Measurements from ENCODE around the gene RIMBP2.
"Not testable (repeated sequence)": the region's sequence is repeated elsewhere in the genome, so short reads cannot be mapped to it uniquely, and the experiment has no call there.

Gene RIMBP2

DNA sequence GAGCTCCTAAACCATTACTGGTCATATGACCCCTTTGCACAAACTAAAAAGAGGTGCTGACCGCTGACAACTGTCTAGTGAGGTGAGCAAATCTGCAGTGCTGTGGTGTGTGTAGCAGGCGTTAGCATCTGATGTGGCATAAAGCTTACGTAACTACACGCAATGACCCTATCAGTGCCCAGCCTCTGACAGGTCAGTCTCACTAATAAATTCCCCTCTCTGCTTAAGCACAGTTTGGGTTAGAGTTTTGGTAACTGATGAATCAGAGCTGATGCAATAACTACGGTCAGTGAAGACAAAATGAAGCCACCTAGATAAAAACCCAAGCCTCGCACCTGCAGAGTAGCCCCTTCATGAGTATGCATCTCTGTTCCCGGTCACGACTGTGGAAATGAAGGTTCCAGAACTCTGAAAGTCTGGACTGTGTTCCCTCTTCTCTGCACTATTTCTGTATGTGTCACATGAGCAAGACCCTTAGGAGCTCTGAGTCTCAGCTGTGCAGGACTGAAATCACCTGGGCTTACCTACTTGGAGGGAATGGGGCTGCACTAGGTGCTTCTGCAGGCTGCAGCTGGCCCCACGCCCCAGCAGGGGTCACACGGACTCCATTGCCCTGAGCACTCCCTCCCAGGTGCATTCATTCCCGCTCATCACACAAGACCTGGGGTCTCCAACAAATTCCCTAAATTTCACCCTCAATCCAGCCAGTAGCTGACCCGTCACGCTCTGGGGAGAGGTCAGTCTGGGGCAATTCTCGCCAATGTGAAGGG is 54.4 kb downstream of the RIMBP2 start:
- in situ Hi-C loops (cut with HindIII; ENCODE audit: low sequenced_read_pairs) = no loop called here

DNA sequence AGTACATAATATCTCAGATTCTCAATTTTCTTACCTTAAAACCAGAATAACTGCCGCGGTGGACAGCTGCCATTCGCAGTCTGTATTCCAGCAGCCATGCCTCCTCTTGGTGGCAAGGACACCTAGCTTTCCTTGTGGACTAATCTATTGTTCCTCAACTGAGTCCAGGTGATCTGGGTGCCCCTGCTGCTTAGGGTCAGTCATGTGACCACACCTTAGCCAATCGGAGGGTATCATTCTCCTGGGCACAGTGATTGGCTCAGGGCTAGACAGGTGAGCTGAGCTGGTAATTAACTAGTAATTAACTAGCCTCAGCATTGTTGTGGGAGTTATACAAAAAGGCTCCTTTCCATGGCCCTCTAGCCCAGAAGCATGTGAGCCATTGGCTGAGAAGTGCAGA is 55.0 kb downstream of the RIMBP2 start:
- in situ Hi-C loops (cut with HindIII; ENCODE audit: low sequenced_read_pairs) = no loop called here

DNA sequence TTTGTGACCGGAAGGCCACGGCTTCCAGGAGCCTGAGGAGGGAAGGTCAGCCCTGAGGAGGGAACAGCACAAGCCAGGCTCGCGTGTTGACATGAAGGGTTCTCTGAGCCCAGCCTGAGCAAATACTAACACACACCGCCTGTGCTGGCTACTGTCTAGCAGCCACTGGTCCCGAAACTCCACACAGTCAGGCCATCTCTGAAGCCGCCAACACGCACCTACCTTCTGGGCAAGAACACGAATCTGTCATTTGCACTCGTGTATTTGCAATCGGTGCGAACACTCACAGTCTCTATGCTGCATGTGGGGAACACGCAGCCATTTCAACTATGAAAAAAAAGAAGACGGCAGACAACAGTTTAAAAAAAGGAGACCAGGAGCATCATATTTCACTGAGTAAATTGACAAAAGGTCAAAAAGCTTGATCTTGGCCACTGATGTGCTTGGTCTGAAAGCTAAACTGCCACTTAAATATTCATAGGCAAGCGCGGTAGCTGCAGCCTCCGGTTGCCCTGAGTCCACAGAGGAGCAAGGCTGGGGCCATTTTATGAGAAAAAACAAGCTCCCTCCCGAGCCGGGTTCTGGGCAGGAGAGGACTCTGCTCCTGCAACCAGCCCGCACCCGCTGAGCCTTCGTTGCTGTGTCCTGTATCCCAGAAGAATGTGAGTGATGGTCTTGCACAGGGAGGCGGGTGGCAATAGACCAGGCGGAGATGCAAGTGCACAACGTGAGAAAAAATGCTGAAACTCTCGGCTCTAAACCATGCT is 57.8 kb downstream of the RIMBP2 start:
- in situ Hi-C loops (cut with HindIII; ENCODE audit: low sequenced_read_pairs) = no loop called here

DNA sequence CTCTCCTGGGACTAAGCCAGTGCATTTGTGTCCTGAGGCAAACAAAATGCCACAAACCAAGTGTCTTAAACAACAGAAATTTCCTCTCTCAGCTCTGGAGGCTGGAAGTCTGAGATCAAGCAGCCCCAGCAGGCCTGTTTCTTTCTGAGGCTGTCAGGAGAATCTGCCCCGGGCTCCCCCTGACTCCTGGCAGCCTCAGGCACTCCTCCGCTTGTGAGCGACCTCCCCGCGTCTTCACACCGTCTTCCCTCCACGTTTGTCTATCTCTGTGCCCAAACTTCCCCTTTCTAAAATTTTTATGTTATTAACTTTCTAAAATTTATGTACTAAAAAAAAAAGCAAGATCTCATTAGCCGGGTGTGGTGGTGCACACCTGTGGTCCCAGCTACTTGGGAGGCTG is 59.7 kb downstream of the RIMBP2 start:
- in situ Hi-C loops (cut with HindIII; ENCODE audit: low sequenced_read_pairs) = no loop called here

DNA sequence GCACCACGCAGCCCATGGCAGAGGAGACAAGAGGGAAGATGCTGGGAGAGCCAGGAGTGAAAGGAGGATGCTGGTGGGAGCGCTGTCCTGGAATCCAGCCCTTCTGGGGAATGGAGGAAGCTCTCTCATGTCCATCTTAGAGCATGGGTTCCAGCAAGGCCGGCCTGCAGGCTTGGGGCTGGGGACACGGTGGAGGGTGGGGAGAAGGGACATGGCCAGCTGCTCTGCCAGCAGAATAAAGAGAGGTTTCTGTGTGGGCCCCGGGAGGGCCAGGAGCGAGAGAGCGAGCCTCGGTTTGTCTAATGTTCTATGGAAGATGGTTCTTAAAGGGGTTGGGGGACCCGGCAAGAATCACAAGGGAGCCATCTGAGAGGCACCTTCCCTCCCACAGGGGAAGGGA is 60.2 kb downstream of the RIMBP2 start:
- in situ Hi-C loops (cut with HindIII; ENCODE audit: low sequenced_read_pairs) = no loop called here

DNA sequence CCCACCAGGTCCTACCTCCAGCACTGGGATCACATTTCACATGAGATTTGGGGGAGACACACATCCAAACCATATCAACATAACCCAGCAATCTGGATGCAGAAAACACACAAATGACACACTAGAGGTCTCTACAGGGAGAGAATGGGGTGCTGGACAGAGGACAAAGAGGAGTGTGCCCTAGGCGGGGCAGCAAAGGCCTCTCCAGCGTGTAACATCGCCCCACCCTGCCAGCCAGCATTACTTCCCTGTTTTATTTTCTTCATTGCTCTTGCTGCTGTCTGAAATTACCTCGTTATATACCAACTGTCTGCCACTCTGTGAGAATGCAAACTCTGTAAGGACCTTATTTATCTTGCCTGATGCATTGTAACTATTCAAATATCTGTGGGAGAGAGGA is 61.1 kb downstream of the RIMBP2 start:
- in situ Hi-C loops (cut with HindIII; ENCODE audit: low sequenced_read_pairs) = no loop called here

DNA sequence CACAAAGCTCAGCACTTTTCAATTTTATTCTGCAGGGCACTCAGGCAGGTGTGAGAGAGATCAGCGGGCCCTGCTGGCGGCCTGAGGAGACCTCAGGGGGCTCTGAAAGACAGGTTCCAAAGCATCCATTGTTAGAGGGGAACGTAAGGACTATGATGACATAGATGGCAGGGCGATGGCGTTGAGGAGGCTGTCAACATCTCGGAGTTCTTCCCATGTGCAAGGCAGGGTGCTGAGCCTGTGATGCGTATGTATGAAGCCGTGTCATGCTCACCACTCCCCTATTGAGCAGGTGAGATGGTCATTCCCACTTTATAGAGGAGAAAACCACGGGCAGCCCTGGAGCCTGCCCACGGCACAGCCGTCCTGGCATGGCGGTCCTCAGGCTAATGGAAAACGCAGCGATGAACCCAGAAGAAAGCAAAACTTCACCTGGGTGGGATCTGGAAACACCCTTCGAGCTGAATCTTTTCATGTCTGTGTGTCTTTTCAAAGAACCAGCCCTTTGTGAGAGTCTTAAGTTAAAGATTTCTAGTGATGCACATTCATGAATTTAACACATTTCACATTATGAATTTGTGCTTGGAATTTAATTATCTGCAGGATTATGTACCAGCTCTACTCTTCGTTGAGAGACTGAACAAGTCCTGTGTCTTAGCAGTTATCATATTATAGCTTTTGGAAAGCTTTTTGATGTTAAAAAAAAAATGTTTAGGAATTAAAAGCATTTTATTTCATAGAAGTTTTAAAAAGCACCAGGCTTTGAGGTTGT is 64.7 kb downstream of the RIMBP2 start:
- in situ Hi-C loops (cut with HindIII; ENCODE audit: low sequenced_read_pairs) = loop anchor here (5.0 kb wide), 1 partner anchor 59 kb away; no protein-coding TSS in a partner anchor

DNA sequence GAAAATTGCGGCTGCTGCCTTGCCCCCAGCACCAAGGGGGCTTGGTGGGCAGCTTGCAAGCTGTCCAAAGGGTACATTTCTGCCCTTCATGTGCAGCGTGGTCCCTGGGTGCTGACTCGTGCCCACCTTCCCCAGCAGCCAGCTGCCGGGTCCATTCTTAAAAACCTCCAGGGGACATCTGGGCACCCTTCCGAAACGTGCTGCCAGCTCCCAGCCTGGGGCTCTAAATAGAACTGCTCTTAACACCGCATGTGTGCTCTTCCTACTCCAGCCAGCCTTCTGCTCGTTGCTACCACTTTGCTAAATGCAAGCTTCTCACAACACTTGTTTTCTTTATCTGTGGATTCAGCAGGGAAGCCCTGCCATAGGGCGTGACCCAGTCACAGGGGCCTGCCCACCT is 66.0 kb downstream of the RIMBP2 start:
- in situ Hi-C loops (cut with HindIII; ENCODE audit: low sequenced_read_pairs) = loop anchor here (5.0 kb wide), 1 partner anchor 58 kb away; no protein-coding TSS in a partner anchor

DNA sequence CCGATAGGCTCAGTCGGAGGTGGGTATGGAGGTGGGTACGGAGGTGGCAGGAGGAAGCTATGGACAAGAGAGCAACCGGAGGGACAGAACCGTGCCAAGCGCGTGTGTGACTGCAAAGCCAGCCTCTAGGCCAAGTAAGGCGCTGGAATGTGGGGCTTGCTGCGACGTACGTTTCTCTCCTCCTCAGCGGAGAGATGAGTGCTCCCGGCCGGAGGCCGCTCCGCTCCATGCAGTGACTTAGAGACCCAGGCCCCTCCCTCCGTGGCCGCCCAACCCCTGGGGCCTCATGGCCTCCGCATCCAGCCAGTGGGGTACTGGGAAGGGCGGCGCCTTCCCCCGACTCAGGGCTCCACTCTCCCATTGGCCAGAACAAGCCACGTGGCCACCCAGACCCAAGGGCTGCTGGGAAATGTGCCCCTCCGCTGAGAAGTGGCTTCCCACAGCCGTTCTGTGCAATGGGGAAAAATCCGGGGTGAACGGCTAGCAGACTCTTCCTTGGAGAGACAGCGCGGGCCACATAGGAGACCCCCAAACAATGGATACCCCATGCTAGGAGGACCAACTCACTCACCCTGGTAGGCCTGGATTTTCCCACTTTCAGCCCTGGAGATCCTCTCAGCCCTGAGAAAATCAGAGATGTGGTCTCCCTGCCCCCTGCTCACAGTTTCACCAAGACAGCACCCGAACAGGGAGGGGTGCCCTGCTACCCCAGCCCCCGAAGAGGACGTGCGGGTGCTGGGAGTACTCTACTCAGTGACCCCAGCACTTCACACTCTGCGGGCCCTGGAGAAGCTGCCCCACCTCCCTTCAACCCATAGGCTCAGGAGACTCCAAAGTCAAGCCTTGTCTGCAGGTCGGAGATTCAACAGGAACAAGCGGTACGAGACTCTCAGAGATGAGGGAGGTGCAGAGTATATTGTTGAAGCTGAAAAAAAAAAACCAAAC is 66.7 kb downstream of the RIMBP2 start:
- in situ Hi-C loops (cut with HindIII; ENCODE audit: low sequenced_read_pairs) = loop anchor here (5.0 kb wide), 1 partner anchor 57 kb away; no protein-coding TSS in a partner anchor

DNA sequence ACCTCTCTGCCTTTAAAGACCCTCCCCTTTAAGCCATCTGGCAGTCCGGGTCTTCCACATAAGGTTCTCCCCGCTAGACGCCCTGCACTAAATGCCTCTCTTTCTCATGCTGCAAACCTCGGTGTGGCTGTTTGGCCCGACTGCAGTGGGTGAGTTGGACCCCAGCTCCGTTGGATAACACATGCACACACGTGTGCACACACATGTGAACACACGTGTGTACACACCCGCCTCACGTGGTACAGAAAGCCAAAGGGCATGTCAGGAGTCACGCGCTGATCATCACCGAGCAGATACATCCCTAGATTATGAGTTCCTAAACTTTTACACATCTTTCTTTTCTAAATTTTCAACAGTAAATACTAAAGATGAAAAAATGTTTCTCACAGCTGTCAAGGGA is 68.3 kb downstream of the RIMBP2 start:
- in situ Hi-C loops (cut with HindIII; ENCODE audit: low sequenced_read_pairs) = no loop called here

DNA sequence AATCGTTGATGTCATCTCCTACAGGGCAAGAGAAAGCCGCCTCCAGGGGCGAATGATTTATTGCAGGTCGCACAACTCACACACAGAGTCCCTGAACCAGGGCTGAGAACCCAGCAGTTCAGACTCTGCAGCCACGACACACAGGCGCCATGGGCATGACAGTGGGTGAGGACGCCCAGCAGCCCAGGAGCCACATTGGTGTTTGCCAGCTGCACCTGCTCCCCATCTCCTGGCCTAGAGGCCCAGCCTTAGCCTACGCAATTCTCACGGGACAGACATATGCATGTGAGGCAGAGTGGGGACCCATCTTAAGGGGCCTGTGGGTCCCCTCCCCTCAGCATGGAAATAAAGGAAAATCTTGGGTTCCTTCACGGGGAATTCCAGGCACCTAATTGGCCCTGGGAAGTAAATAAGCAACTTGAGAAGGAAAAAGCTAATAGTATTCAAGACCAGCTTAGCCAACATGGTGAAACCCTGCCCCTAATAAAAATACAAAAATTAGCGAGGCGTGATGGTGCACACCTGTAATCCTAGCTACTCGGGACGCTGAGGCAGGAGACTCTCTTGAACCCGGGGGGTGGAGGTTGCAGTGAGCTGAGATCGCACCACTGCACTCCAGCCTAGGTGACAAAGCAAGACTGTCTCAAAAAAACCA is 69.3 kb downstream of the RIMBP2 start:
- in situ Hi-C loops (cut with HindIII; ENCODE audit: low sequenced_read_pairs) = no loop called here

DNA sequence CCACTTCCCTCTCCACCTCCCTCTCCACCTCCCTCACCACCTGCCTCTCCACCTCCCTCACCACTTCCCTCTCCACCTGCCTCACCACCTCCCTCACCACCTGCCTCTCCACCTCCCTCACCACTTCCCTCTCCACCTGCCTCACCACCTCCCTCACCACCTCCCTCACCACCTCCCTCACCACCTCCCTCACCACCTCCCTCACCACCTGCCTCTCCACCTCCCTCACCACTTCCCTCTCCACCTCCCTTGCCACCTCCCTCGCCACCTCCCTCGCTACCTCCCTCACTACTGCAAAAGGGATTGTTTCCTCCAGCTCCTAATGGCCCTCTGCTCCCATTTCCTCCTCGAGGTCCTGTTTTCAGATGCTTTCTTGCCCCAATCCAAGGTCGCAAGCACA is 69.9 kb downstream of the RIMBP2 start:
- in situ Hi-C loops (cut with HindIII; ENCODE audit: low sequenced_read_pairs) = not testable (repeated sequence)

DNA sequence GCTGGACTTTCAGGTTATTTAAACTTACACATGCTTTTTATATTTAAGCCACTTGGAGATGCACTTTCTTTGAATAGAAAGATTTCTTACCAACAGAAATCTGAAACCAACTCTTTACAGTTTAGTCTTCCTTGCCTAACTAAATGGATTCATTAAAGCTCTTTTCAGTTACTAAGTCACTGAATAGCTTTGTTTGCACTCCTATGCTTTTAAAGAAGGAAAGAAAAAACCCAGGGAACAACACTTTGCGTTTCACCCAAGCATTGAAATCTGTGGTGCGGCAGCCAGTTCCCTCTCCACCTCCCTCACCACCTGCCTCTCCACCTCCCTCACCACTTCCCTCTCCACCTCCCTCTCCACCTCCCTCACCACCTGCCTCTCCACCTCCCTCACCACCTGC is 70.3 kb downstream of the RIMBP2 start:
- in situ Hi-C loops (cut with HindIII; ENCODE audit: low sequenced_read_pairs) = no loop called here

DNA sequence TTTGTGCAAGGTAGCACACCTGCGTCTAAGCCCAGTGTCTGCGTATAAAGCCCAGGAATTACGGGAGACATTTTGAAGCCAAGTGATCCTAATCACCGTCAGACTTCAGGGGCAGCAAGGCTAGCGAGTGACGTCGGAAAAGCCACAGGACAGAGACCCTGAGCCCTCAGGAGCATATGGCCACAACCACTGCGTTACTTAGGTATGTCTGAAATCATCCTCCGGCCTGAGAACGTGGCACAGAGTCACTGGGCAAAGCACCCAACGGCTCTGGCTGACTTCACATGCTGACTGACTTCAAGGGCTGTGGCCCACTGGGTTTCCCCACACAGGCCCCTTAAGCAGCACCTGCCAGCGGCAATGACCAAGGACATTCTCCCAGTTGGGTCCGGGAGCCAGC is 71.5 kb downstream of the RIMBP2 start:
- in situ Hi-C loops (cut with HindIII; ENCODE audit: low sequenced_read_pairs) = no loop called here

DNA sequence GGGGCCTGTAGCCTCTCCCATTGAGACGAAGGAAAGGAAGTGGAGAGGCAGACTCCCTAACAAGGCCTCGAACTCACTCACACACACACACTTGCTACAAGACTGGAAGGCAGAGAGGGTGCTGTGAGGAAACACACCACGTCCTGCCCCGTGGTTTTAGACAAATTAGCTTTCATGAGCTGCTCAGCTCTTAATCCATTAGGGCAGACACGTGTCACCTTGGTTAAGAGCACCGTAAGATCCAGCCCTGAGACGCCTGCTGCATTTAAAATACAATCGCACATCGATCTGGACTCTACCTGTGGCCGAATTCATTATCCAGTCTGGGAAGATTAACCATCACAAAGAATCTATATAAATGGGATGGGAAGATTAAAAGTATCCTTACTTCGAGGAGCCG is 72.0 kb downstream of the RIMBP2 start:
- in situ Hi-C loops (cut with HindIII; ENCODE audit: low sequenced_read_pairs) = no loop called here

DNA sequence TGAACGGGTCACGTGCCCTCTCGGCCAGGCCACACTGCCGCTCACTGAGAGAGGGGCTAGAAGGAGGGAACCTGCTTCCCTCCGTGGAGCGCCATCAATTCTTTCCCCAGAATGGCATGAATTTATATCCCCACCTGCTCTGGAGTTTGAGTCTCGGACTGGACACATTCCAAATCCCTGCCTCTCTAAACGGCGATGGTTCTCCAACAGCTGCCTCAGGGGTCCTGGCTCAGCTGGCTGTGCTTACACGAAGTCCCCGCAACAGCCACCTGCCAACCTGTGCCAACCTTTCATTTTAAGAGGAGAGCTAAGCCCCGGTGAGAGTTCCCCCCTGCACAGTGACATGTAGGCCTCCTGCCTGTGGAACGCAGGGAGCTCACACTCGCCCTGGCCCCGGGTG is 73.2 kb downstream of the RIMBP2 start:
- in situ Hi-C loops (cut with HindIII; ENCODE audit: low sequenced_read_pairs) = no loop called here

DNA sequence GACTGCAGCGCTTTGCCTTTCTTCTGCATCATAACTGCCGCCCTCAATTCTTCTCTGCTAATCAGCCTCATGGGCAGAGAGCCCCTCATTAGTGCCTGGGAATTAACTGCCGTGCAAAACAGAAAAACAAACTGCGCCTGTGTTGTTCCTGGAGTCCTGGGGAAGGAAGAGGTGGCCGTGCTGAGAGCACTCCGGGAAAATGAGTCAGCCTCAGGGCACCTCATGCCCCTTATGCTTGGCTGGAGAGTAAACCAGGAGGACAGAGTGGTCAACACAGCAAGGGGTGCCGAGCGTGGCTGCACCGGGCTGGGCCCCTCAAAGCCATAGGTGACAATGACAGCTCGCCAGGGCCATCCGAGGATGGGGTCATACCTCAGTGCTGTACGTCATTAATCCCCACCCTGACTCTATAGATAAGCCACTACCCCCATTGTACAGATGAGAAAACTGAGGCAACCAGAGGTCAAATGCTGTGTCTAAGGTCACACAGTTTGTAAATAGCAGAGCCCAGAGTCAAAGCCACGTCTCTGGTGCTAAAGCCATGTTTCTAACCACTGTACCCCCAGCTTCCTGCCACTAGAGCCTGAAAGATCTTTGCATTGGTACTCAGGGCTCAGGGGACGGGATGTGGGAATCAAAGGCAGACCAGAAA is 74.4 kb downstream of the RIMBP2 start:
- in situ Hi-C loops (cut with HindIII; ENCODE audit: low sequenced_read_pairs) = no loop called here

DNA sequence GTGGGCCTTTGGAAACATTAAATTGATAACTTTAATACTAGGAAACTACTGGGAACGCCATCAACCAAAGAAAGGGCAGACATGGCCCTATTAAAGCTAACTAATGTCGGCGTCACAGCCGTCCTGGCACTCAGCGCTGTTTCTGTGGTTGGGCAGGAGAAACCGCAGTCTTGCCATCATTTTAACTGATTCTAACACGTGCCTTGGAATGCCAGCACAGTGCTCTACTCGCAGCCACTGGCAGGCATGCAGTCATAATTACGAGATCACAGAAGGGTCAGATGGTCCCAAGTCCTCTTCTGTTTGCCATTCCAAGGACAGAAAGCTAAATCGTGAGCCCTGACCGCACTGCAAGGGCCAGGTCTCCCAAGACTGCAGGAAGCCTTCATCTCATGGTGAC is 75.2 kb downstream of the RIMBP2 start:
- in situ Hi-C loops (cut with HindIII; ENCODE audit: low sequenced_read_pairs) = no loop called here

DNA sequence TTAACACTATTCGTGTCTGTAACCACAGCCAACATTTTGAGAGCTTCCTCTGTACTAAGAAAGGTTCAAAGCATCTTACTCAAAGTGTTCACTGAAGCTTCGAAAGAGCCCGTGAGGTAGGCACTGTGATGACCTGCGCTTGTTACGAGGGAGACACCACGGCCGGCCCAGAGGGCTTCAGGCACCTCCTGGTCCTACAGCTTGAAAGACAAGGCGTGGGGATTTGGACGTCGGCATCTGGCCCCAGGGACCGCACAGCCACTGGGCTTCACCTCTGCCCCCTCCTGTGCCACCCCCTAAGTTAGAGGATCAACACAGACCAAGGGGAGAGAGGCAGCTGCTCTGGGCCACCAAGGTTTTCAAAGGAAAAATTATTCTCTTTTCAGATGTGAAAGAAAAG is 75.6 kb downstream of the RIMBP2 start:
- in situ Hi-C loops (cut with HindIII; ENCODE audit: low sequenced_read_pairs) = no loop called here
